Anterior cingulate cortex (tissue), 58 donors: Measurements from ENCODE around the gene CLEC18A.
"Not testable (repeated sequence)": the region's sequence is repeated elsewhere in the genome, so short reads cannot be mapped to it uniquely, and the experiment has no call there.

Experiments
- DNase-seq, 58 donors: peaks; one replicate each; lab custom pipeline; 2025; lab: John Stamatoyannopoulos, UW

Gene CLEC18A

DNA sequence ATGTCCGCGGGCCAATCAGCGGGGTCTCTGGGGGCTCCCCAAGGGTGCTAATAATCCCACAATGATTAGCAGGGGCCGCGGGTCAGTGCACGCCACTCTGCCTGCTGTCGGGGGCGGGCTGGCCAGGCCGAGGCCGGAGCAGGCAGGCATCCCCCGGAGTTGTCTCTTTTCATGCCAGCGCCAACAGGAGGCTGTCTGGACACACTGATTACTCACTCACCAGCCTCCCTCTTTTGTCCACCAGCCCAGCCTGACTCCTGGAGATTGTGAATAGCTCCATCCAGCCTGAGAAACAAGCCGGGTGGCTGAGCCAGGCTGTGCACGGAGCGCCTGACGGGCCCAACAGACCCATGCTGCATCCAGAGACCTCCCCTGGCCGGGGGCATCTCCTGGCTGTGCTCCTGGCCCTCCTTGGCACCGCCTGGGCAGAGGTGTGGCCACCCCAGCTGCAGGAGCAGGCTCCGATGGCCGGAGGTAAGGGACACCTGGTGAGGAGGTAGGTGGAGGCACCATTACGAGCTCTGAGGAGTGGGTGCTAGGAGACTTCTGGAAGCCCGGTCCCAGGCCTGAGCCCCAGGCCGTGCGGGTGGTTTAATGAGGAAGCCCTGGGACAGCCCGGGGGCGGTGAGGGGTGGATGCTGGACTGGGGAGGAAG lies at the start of gene CLEC18A:
Gene CLEC18A, plus strand, starts transcription at position 318 of the 655 bp plus-strand sequence. Its CDS starts 33 bp downstream, at position 351.
- DNase-seq, result not testable (repeated sequence)

DNA sequence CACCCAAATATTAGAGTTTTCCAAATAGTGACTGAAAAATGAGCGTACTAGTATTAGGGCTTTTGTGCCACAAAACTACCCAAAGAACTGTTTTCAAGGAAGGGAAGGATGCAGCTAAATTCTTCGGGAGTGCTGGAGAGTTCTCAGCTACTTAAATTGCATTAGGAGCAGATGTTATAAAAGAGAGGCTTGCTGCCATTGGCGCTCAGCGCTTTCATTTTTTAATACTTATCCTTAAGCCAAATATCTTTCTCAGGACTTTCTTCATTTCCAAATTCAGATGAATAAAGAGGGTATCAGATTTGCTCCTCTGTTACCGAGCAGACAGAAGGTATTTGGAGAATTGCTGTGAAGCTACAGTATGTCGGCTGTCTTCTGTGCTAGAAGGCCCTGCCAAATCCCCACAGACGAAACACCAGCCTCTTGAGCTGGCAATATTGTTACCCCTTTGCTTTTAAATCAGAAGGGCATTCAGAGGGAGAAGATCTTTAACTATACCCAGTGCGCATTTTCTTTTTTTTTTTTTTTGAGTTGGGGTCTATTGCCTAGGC lies 47.2 kb upstream of the CLEC18A start:
- no peak for DNase-seq

GRCh38 chr16:69904495-69905170 lies 46.5 kb upstream of the CLEC18A start:
- no peak for DNase-seq

- DNase-seq, result no peak
Observed at GRCh38 chr16:69905171-69905555, 46.0 kb upstream of the CLEC18A start.

DNA sequence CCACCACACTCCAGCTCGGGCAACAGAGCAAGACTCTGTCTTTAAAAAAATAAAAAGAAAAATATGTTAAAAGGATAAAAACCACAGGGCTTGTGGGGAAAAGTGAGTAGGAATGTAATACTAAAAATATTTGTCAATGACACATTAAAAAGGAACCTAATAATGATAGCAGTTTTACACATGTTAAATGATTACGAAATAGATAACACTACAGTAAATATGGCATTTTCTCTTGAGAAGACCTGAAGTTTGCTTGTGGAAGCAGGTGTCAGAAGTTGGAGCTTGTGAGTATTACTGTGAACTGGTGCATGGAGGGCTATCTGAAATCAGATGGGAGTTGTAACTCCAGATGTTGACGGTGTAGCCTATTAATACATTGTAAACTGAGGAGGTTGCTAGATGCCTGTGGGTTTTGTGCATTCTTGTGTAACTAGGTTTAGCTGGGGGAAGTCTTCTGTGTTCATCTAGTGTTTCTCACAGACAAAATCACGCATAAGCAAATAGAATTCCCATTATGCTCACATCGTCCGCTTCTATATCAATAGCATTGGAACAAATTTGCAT lies 44.2 kb upstream of the CLEC18A start:
- no peak for DNase-seq

GRCh38 chr16:69909043-69909442 lies 42.1 kb upstream of the CLEC18A start:
- DNase-seq, result no peak

DNA sequence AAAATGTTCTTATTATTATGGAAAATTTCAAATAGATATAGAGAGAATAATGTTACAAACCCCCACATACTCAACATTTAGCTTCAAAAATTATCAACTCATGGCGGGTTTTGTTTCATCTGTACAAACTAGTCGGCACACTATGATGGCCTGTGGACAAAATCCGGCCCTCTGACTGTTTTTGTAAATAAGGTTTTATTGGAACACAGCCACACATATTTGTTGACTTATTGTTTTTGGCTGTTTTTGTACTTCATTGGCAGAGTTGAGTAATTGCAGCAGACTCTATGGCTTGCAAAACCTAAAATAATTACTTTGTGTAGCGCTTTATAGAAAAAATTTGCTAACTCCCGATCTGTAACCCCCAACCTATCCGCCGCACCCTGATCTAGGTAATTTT lies 41.4 kb upstream of the CLEC18A start:
- no peak for DNase-seq

DNA sequence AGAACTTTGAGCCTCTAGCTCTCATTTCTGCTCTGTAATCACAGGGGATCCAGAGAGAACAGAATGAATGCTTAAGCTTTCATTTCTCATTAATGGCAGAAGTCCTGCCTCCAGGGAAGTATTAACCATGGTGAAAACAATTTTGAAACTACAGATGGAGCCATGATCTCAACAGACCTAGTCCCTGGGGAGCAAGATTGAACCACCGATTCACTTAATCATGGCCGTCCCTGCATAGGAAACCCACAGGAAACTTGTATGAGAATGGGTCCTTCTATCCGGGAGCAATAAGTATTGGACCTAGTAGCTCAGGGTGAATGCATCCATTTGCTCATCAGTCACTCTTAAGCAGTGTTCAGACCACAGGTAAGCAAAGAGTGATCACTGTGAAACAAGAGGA lies 40.2 kb upstream of the CLEC18A start:
- DNase-seq, result no peak

DNA sequence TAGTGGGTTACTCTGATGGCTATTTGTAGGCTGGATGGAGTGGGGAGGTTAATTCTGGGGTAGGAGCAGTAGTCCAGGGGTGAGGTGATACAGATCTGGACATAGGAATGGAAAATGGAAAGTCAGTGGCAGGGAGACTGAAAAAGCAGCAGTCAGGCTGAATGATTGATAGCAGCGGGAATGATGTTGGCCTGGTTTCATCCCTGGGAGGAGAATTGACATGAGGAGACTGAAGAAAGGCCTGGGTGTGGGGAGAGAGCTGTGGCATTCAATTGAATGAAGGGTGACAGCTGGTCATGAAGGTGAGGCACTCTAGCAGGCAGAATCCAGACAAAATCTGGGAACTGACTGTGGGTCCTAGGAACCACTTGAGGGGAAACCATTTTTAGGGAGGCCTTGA lies 34.7 kb upstream of the CLEC18A start:
- DNase-seq, result no peak

GRCh38 chr16:69917311-69917710 lies 33.8 kb upstream of the CLEC18A start:
- no peak for DNase-seq

- no peak for DNase-seq
Observed at GRCh38 chr16:69917739-69918138, 33.4 kb upstream of the CLEC18A start.

- no peak for DNase-seq
Observed at GRCh38 chr16:69918241-69918640, 32.9 kb upstream of the CLEC18A start.

DNA sequence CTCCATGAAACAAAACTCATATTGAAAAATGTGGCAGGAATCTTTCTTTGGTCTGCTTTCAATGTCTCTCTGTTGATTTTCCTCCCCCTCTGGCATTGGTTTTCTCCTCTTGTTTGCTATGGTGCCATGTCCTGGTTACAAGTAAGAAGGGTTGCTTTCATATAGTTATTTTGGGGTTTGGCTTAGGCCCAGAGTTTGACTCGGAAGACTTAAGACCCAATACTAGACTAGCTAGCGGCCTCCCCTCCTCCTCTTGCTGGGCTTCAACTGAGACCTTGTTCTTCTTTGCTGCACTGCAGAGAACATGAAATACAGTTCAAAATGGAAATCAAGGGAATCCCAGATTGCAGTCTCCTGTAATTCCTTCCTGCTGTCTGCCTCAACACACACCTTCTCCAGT lies 30.0 kb upstream of the CLEC18A start:
- DNase-seq, result peak in 3 of 58 donors; percentile 9 to 20 (median 18)

DNA sequence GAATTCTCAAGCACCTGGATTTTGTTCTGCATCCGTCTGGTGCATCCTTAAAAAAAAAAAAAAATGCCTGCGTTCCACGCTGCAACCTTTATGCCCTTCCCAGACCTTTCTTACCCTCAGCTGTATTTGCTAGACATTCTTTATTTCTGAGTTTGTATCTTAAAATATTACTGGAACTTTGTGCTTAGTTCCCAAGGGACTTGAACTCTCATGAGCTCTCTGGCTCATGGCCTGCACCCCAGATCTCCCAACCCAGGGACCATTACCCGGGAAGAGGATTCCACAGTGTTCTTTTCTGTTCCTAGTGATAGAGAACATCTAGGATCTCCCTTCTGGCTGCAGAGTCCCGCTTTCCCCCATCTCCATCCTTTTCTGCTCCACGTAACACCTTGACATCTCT lies 28.9 kb upstream of the CLEC18A start:
- DNase-seq, result no peak

DNA sequence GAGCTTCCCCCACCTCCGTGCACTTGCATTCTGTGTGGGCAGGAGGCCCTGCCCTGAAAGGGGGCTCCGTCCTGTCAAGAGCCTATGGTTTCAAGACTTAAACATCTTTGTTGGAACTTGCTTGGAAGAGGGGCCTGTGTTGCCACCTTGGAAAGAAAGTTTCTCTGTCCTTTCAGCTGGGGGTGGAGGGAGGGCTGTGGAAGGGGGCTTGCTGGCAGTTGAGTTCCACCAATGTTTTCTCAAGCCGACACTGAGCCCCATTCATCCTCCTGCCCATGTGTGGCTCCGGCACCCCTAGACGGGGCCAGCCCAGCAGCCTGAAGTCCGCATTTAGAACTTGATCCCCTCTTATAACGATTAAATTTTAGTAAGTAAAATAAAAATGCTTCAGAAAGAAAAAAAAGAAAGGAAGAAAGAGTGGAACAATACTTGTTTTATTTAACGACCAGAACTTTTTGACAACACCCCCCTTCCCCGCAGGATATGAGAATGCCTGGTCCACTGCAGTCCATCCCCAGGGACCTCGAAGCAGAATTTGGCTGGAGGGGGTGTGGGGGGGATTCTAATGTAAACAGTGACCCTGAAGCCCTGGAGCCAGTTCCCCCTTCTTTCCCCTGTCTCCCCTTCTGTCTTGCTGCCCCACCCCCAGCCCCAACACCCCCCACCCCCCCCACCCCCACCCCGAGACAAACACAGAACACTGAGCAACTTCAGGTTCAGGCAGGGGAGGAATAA lies 26.9 kb upstream of the CLEC18A start:
- DNase-seq, result no peak

GRCh38 chr16:69924777-69925191 lies 26.4 kb upstream of the CLEC18A start:
- DNase-seq, result no peak

- DNase-seq, result no peak
Observed at GRCh38 chr16:69925311-69925710, 25.8 kb upstream of the CLEC18A start.

GRCh38 chr16:69926241-69926640 lies 24.9 kb upstream of the CLEC18A start:
- DNase-seq, result peak in 5 of 58 donors; percentile 6 to 49 (median 16)

DNA sequence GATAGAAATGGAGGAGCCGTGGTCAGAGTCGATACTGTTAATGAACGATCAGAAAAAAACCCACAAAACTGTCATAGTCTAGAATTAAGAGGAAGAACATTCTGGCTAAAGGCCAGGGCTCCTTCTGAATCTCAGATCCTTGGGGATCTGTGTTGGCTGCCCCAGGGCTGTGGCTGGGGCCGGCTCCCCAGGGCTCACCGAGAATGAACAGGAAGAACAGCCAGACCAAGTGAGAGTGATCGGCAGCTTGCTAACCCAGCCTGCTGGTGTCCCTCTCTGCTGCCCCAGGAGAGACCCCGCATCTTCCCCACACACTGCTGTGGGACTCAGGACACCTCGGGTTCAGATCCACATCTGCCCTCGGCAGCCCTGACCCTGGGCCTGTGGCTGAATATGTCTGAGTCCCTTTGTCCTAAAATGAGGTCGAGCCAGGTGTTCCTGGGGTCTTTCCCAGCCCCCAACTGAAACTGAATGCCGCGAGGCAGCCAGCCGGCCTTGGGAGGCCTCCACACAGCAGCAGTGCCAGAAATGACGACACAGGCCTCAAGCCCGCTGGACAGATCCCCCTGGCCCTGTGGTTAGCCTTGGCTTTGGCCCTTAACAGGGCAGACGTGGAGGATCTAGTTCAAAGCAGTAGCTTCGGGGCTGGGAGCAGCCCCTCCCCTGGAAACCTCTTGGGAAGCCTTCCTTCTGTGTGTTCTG lies 23.9 kb upstream of the CLEC18A start:
- peak in 30 of 58 donors; percentile 10 to 56 (median 36) for DNase-seq

DNA sequence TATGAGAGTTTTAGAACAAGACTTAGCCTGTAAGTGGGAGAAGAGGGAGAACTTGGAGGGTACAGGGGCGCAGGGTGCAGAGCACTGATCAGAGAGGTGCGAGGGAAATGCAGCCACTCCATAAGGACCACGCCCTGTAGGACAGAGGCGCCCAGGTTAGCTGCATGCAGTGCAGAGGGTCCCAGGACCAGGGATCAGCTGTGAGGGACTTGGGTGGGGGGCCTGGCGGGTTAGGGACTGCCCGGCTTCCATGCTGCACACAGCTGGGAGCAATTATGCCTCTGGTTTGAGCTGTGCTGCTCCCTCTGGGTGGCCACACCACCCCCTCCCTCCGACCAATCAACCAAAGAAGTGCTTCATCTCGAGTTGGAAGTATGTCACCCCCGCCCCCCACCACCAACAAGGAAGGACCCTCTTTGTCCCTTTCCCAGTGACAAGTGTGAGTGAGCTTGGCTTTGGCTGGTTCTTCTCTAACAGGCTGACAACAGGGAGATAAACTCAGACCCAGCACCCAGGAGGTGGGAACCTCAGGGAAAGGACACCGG lies 22.2 kb upstream of the CLEC18A start:
- no peak for DNase-seq
